DMS79 treated with DMSO at 0.1 percent for 48 hours (cell line): ENCODE data around the gene PPARA.

Experiments used
- DNase-seq: peaks from one replicate; lab custom pipeline; 2025; lab: John Stamatoyannopoulos, UW

Gene PPARA

DNA sequence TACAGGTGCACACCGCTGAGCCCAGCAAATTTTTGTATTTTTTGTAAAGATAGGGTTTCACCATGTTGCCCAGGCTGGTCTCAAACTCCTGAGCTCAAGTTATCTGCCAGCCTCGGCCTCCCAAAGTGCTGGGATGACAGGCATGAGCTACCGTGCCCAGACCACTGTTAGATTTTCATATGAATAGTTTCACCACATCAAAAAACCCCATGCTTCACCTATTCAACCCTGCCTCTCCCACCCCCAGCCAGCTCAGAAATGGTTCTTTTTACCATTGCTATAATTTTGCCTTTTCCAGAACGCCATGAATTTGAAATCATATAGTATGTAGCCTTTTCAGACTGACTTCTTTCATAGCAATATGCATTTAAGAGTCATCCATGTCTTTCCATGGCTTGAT, 61.9 kb downstream of the PPARA start:
- DNase-seq = no peak

DNA sequence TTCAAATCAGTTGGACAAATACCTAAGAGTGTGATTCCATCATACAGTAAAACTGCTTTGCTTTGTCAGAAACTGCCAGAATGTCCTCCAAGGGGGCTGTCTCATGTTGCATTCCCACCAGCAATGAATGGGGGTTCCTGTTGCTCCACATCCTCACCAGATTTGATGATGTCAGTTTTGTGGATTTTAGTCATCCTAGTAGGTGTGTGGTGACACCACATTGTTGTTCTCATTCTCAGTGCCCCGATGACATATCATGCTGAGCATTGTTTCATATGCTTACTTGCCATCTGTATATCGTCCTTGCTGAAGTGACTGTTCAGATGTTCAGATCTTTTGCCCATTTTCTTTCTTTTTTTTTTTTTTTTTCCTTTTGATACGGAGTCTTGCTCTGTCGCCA, 62.7 kb downstream of the PPARA start:
- no peak for DNase-seq

DNA sequence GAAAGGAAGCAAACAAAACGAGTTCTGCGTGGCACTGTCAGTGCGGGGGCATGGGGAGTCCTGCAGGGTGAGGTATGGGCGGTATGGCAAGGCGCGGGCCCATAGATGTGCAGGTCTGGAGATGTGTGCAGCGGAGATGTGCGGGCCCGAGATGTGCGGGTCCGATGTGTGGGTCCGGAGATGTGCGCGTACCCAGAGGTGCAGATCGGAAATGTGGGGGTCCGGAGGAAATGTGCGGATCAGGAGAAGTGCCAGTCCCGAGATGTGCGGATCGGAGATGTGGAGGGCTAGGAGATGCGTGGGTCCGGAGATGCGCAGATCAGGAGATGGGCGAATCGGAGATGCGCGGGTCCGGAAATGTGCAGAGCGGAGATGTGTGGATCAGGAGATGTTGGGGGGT, 63.8 kb downstream of the PPARA start:
- no peak for DNase-seq

DNA sequence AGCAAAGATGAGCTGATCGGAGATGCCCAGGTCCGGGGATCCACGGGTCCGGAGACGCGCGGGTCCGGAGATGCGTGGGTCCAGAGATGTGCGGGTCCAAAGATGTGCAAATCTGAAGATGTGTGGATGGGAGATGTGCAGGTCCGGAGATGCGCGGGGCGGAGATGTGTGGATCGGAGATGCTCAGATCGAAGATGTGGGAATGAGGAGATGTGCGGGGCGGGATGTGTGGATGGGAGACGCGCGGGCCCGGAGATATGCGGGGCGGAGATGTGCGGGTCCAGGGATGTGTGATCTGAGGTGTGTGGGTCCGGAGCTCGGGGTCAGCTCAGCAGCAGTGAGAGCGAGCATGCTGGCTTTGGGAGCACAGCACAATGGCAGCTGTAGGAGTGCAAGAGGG, 64.3 kb downstream of the PPARA start:
- DNase-seq = no peak

DNA sequence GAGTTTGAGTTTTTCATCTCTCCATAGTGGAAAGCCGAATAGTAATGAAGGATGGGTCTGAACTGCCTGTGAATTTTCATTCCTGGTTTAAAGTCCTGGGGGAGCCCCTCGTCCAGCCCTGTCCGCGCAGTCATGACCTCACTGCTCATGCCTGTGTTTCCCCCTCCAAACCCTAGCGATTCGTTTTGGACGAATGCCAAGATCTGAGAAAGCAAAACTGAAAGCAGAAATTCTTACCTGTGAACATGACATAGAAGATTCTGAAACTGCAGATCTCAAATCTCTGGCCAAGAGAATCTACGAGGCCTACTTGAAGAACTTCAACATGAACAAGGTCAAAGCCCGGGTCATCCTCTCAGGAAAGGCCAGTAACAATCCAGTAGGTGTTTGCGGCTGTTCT, 69.3 kb downstream of the PPARA start:
- no peak for DNase-seq

DNA sequence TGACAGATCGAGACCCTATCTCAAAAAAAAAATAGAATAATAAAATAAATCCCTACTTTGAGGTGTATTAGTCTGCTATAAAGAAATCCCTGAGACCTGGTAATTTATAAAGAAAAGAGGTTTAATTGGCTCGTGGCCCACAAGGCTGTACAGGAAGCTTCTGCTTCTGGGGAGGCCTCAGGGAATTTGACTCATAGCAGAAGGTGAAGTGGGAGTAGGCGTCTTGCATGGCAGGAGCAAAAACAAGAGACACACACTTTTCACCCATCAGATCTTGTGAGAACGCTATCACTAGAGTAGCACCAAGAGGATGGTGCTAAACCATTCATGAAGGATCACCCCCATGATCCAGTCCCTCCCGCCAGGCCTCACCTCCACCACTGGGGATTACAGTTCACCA, 70.6 kb downstream of the PPARA start:
- no peak for DNase-seq

DNA sequence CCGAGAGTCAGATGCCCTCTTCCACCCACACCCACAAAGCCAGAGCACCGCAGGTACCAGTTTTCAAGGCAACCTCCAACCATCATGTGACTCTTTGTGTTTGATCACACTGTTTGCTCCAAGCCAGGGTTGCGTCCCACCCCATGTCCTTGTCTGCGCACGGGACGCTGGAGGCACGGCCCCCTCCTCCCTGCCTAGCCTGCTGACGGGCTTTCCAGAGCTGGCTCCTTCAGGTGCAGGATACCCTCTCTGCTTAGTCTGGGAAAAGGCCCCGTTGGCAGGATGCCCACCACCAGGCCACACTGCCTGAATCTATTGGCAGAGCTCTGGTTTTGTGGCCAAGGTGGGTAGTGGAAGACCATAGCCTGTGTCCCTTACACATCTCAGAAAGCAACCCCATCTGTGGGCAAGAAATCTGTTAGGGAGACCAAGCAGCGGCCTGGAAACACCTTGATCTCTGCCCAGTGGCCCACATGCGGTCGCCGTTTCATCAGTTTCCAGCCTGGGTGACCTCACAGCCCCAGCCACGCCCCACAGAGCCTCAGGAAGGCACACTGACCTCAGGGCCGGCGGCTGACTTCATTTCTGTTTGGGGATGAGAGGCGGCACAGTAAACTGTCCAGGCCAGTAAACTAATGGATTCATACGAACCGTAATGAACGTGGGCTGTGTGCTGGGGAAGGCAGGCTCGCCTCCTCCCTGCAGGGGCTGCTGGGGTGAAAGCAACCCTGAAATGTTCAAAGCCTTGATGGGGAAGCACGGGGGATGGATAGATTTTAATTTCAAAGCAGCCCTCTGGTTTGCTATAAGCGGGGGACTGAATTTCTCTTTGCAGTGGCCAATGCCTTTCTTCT, 73.9 kb downstream of the PPARA start:
- no peak for DNase-seq

DNA sequence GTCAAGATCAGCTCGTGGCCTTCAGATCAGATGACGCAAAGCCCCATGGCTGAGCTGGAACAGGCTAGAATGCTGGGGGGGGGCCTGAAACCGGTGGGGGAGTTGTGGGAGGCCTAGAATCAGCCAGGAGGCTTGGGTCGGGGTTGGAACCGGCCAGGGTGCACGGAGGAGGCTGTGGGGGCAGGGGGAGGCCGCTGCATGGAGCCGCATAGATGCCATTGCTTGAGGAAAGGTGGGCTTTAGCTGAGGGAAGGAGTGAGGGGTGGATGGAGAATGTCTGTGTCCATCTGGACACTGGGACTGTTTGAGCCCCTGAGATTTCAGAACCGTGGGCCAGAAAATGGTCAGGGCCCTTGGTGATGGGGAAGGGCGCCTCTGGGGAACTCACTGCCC, 74.6 kb downstream of the PPARA start:
- DNase-seq = no peak

DNA sequence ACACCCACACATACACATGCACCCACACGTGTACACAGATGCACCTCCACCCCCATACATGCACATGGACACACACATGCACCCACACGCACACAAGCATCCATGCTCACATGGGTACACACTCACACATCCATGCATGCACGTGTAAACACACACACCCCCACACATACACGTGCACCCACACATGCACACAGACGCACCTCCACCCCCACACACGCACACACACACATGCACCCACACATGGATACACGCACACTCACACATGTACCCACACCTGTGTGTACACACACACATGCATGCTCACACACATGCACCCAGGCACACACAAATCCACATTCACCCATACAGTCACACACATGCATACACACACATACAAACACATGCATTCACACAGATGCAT, 75.3 kb downstream of the PPARA start:
- DNase-seq = no peak

DNA sequence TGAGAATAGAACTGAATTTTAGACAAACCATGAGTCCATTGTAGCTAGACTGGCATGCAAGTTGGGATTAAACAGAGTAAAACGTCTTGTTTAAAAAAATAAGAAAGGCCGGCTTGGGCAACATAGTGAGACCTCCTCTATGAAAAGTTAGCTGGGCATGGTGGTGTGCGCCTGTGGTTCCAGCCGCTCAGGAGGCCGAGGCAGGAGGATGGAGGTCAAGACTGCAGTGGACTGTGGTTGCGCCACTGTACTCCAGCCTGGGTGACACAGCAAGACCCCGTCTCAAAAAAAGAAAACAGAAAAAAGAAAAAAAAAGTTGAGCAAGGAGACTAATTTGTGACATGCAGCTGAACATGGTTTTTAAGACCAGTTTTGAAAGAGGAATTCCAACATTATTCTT, 76.3 kb downstream of the PPARA start:
- DNase-seq = no peak

DNA sequence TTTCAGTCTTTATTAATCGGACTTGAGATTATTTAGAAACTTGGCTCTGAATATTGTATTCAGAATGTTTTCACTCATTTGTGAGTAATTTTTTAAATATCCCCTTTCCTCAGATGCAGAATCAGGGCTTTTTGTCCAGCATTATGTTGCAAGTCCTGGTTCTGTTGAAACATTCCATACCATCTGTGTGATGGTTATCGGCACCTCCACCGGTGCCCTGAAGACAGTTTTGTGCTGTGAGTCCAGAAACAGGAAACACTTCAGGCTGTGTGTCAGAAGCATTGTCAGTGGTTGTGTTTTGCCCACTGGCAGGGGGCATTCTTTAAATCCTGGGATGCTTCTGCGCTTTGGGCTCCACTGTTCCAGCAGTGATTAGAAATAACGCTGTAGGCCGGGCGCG, 79.4 kb downstream of the PPARA start:
- no peak for DNase-seq

DNA sequence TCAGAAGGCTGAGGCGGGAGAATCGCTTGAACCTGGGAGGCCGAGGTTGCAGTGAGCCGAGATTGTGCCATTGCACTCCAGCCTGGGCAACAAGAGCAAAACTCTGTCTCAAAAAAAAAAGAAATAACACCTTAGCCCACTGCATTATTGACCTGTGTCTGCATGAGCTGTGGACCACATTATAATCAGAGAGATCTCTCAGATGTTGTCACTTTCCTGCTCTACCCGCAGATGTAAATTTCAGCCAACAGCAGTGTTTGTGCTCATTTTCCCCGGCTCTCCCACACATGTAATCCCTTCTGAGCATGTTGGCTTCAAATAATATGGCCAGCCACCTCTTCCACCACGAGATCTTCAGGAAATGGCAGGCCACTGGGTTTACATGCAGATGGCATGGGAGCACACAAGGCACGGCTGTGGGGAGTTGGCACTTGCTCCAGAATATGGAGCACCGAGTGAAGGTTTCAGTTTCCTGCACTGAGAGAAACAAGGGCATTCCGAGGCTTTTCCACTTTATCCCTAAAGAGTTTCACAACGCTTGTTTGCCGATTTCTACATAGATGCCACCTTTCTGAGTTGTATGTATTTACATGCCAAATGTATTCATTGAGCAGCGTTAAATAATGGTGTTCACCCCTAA, 80.1 kb downstream of the PPARA start:
- no peak for DNase-seq

DNA sequence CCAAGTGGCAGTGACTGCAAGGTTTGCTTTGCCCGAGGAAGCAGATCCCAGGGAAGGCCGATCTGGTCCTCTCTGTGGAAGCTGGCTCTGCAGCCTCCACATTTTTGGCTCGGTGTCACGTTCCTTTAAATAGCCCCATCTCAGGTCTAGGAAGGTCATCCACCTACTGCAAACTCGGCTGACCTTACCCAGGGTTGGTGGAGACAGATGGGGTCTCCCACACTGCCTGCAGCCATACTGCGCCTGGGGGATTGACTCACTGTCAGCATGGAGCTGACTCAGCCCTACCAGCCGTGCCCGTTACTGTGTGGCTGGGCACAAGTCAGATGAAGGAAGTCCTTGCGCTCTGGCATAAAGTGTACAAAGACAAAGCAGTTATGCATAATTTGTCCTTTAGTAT, 82.9 kb downstream of the PPARA start:
- DNase-seq = no peak

DNA sequence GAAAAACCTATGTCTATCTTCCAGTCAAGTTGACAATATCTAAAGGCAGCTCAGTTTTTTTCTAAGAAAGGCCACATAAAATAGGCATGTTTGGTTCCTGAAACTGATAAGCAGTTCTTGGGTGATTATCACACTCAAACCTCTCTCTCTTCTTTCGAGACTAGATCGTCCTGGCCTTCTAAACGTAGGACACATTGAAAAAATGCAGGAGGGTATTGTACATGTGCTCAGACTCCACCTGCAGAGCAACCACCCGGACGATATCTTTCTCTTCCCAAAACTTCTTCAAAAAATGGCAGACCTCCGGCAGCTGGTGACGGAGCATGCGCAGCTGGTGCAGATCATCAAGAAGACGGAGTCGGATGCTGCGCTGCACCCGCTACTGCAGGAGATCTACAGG, 84.6 kb downstream of the PPARA start:
- no peak for DNase-seq

DNA sequence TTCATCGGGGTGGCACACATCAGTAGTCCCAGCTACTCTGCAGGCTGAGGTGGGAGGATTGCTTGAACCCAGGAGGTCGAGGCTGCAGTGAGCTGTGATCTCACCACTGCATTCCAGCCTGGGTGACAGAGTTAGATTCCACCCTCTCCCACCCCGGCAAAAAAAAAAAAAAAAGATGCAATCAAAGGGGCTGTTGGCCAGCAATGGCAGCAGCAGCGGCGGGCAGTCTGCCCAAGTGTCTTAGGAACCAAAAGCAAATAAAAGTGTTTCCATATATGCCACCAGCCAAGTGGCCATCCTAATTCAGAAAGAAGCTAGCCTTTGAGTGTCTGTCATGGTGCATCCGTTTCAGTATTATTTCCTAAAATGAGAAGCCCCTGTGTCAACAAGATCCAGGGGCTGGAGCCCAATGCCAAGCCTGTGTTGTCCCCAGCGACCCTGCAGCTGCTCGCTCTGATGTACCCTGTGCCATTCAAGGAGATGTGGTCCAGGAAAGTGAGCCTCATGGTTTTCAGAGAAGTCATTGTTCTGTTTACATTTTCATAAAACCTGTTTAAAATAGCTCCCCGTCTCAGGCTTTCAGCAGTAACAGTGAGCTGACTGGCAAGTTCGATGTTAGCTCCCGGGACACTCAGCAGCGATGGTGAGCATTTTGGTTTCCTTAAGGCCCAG, 87.3 kb downstream of the PPARA start:
- DNase-seq = no peak

DNA sequence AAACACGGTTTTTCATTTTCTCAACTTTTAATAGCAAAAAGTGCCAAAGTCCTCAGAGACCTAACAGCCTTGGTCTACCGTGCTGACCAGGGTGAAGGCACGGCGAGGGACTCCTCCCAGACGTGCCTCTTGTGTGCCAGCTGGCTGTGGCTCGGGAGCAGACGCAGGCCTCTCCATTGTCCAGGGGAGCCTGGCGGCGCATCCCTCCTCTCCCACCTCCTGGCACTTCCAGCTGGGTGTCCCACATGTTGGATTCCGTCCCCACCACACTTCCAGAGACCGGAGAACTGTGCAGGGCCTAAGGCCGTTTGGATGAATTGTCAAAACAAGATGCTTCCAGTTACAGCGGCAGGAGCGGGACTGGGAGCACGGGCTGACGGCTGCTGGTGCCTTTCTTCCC, 88.2 kb downstream of the PPARA start:
- DNase-seq = no peak

DNA sequence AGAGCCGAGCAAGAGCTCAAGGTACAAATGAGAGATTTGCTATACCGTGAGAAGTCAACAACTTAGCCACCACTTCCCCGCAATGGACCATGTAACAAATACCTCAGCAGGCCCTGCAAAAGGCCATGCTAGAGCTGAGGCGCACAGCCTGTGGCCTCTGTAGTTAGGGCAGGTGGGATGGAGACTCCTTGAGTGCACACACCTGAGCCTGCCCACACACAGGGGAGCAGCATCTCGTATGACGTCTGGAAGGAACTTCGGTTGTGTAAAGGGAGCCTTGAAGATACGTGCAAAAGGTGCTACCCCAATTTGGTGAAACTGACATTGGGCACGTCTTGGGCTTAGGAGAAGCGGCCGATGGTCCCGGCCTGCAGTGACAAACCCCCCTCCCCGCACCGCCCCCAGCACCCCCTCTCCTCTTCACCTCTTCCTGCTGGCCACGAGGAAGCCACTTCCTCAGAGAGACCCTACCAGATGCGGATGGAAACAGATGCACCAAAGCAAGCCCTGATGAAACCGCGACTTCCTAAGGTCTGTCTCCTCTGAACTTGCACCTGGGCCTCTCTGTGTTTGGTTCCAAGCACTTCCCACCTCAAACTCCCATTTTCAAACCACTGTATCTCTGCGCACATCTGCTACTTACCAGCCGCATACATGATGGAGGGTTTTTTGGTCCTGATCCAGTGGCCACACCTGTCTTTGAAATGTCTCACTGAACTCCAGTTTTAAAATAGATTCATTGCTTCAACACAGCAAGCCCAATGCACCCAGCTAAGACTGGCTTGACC, 89.1 kb downstream of the PPARA start:
- DNase-seq = no peak

DNA sequence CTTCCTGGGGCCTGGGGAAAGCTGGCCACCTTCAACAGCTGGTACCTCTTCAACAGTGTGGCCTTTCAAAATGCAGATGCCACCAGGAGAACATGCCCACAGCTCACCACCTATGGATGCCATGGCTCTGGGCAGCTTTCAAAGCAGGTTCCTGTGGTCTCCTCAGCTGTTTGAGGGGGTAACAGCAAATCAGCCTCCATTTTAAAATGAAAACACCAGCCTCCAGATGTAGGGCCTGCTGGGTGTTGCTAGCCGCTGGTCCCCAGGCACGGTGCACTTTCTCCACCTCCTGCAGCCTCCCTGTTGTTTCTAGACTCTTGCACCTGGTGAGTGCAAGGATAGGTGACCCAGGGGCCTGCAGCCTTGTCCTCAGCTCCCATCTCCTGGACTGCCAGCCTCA, 89.7 kb downstream of the PPARA start:
- DNase-seq = no peak

DNA sequence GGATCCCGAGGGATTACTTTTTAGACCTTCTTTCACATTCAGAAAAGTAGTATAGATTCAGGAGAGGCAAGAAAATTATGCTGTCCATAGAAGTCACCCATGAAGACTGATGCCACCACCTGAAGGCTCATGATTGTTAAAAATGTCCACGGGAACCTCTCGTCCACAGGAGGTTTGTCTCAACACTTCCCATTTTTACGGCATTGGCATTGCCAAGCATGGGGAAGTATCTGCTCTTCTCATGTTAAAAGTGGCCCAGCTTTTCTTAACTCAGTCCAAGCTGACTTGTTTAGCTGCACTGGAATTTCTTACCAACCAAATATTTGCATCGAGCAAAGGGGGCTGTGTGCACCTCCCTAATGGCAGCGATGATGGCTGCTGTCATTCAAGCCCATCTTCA, 90.2 kb downstream of the PPARA start:
- DNase-seq = no peak

DNA sequence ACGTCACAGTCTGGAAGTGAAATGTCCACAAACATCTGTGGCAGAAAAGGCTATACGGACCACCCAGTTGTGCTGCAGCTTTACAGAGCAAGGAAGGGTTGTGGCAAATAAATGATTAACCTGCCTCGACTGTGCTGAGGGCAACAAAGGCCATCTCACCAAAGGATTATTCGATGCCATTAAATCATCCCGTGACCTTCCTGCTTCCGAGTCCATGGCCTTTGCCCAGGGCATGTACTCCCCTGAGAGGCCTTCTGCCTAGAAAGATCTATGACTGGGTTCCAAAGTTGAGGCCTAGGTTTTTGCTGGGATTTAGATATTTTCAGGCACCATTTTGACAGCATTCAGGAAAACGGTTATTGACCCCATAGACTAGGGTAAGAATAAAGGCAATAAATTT, 90.6 kb downstream of the PPARA start:
- DNase-seq = no peak

DNA sequence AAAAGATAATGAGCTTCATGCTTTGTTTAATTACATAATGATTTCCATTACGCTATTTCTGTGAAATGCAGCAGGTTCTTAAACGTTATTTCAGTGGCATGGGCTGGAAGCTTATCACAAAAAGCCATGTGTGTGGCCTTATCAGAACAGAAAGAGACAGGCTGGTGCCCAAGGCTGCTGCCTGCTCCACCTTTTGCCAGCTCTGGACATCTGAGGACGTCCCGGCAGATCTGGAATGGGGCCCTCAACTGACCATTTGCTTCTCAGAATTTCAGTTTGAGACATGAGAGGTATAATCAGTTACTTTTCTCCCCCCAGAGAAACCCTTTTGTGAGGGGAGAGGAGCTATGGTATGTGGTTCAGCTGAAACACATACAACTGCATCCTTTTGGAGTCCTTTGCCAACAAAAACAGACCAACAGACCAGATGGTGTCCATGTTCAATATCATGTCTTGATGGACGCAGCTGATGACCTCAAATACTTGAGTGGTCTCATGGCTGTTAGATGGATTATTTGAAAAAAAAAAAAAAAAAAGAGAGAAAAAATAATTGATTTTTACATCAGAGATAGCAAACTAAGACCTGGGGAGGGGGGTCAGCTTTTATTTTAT, 91.2 kb downstream of the PPARA start:
- no peak for DNase-seq

DNA sequence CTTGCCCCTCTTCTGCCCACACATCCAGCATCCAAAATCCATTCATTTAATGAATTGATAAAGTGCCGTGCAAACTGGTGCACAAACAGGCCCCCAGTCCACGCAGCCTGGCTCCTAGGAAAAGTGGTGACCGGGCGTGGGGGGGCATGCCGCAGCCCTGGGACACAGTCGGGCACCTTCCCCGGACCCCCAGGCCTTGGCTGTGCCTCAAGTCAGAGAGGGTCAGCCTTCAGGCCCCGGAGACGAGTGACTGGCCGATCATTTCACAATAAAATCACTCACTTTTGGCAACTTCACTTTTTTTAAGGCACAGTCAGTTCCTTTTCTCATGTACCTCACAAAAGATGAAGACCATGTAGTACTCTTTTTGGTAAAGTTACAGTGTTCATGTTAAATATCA, 91.8 kb downstream of the PPARA start:
- DNase-seq = no peak
